DND-41 (cell line): ENCODE data around the gene PYGM.

Experiments used
- ATAC-seq: fragments of 200-7000 bp; cut with Tn5 transposase; 3 replicates; pipeline ENCODE4 v1.9.1; 2021; ENCODE audit warnings: low read depth; ENCODE audit not compliant: insufficient read depth
- DNase-seq: peaks from one replicate; pipeline ENCODE4 v3.0.0-alpha.2; 2020
- H2AFZ ChIP-seq: 2 replicates; pipeline ENCODE4 v1.6.0; 2012; ENCODE audit warnings: low read depth, low read length
- H3K27ac ChIP-seq: 2 replicates; pipeline ENCODE4 v1.5.1; 2012; ENCODE audit warnings: low read length, inconsistent platforms
- H3K27me3 ChIP-seq: fragments of 200-600 bp; sonication (generic); 2 replicates; pipeline ENCODE4 v1.6.0; 2012; ENCODE audit warnings: low read length, mild to moderate bottlenecking, inconsistent platforms; ENCODE audit not compliant: insufficient read depth, poor library complexity
- H3K36me3 ChIP-seq: 2 replicates; pipeline ENCODE4 v1.5.1; 2012; ENCODE audit warnings: low read length, inconsistent platforms; ENCODE audit not compliant: insufficient read depth
- H3K4me1 ChIP-seq: 2 replicates; pipeline ENCODE4 v1.5.1; 2012; ENCODE audit warnings: mild to moderate bottlenecking, low read length; ENCODE audit not compliant: insufficient read depth
- H3K4me2 ChIP-seq: 2 replicates; pipeline ENCODE4 v1.6.0; 2012; ENCODE audit warnings: mild to moderate bottlenecking, moderate library complexity, low read length, inconsistent platforms; ENCODE audit not compliant: insufficient read depth
- H3K4me3 ChIP-seq, 2 experiments: fragments of 200-600 bp in 1 of 2; shearing (Covaris generic) in 1 of 2; 2 replicates each; pipeline ENCODE4 v1.5.1; 2012 to 2016; ENCODE audit warnings: inconsistent platforms in 2 of 2, low read length in 2 of 2, mild to moderate bottlenecking in 2 of 2, low read depth in 1 of 2, moderate library complexity in 1 of 2
- H3K79me2 ChIP-seq: 2 replicates; pipeline ENCODE4 v1.6.0; 2012; ENCODE audit warnings: low read length, inconsistent platforms; ENCODE audit not compliant: insufficient read depth
- H3K9ac ChIP-seq: 2 replicates; pipeline ENCODE4 v1.6.0; 2012; ENCODE audit warnings: low read depth, mild to moderate bottlenecking, inconsistent platforms, low read length, moderate library complexity
- H3K9me3 ChIP-seq: 2 replicates; pipeline ENCODE4 v1.5.1; 2012; ENCODE audit warnings: low read length, moderate library complexity, mild to moderate bottlenecking, inconsistent platforms; ENCODE audit not compliant: insufficient read depth, severe bottlenecking
- H4K20me1 ChIP-seq: 2 replicates; pipeline ENCODE4 v1.6.0; 2012; ENCODE audit warnings: low read length; ENCODE audit not compliant: insufficient read depth
- EZH2 ChIP-seq: IDR thresholded peaks from 3 replicates; pipeline ENCODE4 v1.6.1; 2012; ENCODE audit warnings: borderline replicate concordance, low read depth, mild to moderate bottlenecking, moderate library complexity, low read length, inconsistent platforms; ENCODE audit not compliant: severe bottlenecking
- TF ChIP-seq, protein P1 (sequence below): IDR thresholded peaks from 2 replicates; pipeline ENCODE4 v1.5.1; 2012; ENCODE audit warnings: borderline replicate concordance, low read length, moderate library complexity, mild to moderate bottlenecking; ENCODE audit not compliant: poor library complexity, severe bottlenecking; ENCODE audit errors: extremely low read depth

Gene PYGM

DNA sequence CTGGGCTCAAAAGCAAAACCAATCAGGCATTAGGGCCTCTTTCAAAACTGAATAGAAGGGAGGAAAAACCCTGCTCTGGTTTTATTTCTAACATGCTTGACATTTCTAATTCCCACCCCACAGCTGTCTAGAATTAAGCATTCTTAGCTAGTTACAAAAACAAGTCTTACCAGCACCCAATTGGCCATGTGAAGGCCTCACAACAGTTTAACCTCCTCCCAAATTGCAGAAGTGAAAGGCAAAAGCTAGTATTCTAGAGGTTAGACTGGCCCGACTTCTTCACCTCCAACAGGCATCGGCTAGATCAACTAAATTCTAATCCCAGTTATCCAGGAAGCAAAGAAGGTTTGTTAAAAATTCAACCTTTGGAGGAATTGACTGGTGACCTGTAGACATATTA, 12.1 kb upstream of the PYGM start:
- Histone ChIP-seq H3K9ac (no peak overlapping the region), H3K4me3 (no peak overlapping the region), H3K79me2 (peaks cover 97% of the 10 kb centered on the region), H3K27ac (no peak overlapping the region), H3K4me1 (peaks cover 62% of the 10 kb centered on the region), H3K36me3 (peaks cover 100% of the 10 kb centered on the region), H2AFZ (no peak overlapping the region), H3K9me3 (no peaks in the 10 kb centered on the region), H3K27me3 (no peaks in the 10 kb centered on the region), H4K20me1 (peaks cover 100% of the 10 kb centered on the region), H3K4me2 (no peak overlapping the region)
- no peak for TF ChIP-seq EZH2
- TF ChIP-seq, protein P1, sequence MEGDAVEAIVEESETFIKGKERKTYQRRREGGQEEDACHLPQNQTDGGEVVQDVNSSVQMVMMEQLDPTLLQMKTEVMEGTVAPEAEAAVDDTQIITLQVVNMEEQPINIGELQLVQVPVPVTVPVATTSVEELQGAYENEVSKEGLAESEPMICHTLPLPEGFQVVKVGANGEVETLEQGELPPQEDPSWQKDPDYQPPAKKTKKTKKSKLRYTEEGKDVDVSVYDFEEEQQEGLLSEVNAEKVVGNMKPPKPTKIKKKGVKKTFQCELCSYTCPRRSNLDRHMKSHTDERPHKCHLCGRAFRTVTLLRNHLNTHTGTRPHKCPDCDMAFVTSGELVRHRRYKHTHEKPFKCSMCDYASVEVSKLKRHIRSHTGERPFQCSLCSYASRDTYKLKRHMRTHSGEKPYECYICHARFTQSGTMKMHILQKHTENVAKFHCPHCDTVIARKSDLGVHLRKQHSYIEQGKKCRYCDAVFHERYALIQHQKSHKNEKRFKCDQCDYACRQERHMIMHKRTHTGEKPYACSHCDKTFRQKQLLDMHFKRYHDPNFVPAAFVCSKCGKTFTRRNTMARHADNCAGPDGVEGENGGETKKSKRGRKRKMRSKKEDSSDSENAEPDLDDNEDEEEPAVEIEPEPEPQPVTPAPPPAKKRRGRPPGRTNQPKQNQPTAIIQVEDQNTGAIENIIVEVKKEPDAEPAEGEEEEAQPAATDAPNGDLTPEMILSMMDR = no peak
- ATAC-seq (no peak), DNase-seq (no peak)

DNA sequence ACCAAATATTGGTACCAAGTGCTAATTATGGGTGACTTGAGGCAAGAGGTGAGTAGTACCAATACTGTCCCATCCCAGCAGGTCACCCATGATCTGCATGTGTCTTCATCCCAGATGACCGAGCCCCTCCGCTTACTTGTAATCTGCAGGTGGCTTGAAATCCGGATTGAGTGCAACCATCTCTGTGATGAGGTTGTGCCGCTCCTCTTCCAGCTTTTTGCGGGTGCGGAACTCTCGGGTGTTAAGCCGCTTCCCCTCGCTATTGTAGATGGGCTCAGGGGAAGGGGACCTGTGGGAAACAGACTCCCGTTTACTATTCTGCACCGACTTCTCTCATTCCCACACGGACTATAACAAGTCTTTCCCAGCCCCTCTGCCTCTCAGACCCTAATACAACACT, 10.3 kb upstream of the PYGM start:
- Histone ChIP-seq H3K4me3 (no peak overlapping the region), H3K4me1 (peaks cover 52% of the 10 kb centered on the region), H3K4me2 (no peak overlapping the region), H3K9ac (no peak overlapping the region), H2AFZ (no peak overlapping the region), H4K20me1 (peaks cover 98% of the 10 kb centered on the region), H3K27ac (no peak overlapping the region), H3K79me2 (peaks cover 90% of the 10 kb centered on the region), H3K9me3 (no peaks in the 10 kb centered on the region), H3K36me3 (peaks cover 99% of the 10 kb centered on the region), H3K27me3 (no peaks in the 10 kb centered on the region)
- TF ChIP-seq, protein P1 = no peak
- TF ChIP-seq EZH2 = no peak
- ATAC-seq (no peak), DNase-seq (no peak)

DNA sequence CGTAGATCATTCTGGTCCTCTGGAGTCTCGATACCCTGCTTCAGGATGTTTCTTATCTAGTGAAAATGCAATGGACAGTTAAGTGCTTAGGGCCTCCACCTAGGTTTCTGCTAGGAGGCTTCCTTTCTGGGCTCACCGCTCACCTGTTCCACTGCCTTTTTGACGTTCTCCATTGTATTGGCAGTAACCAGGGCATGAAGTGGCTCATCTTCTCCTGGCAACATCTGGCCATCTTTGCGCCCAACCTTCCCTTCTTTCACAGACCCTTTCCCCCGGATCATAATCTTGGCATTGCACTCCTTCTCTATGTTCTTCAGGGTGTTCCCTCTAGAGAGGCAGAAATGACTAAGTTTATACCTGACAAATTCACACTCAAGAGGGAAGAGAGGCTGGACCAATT, 9.5 kb upstream of the PYGM start:
- Histone ChIP-seq H3K27ac (no peak overlapping the region), H3K4me3 (no peak overlapping the region), H2AFZ (no peak overlapping the region), H3K4me1 (peaks cover 53% of the 10 kb centered on the region), H3K79me2 (peaks cover 88% of the 10 kb centered on the region), H4K20me1 (peaks cover 98% of the 10 kb centered on the region), H3K9ac (no peak overlapping the region), H3K9me3 (no peaks in the 10 kb centered on the region), H3K27me3 (no peaks in the 10 kb centered on the region), H3K4me2 (no peak overlapping the region), H3K36me3 (peaks cover 99% of the 10 kb centered on the region)
- DNase-seq (no peak), ATAC-seq (no peak)
- TF ChIP-seq, protein P1 = no peak
- no peak for TF ChIP-seq EZH2

DNA sequence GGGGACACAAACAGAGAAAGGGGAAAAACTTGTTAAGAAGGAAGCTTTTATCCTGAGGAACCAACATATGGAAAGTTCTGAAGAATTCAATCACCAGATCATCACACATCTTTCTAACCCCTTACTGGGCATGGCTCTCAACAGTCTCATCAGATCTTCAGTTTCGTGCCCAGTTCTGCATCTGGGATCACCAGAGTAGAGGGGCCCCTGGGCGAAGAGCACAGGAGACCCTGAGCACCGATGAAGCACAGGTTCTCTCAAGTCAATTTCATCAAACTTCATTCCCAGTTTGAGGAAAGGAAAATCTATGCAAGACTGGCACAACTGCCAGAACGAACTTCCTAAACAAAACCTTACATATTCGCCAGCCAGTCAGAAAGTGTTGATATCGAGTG, 8.5 kb upstream of the PYGM start:
- no peak overlapping the region for H3K4me2 ChIP-seq
- H2AFZ ChIP-seq = no peak overlapping the region
- H3K36me3 ChIP-seq = peaks cover 99% of the 10 kb centered on the region
- no peak for DNase-seq
- no peak overlapping the region for H3K4me3 ChIP-seq
- H3K27me3 ChIP-seq = no peaks in the 10 kb centered on the region
- H3K79me2 ChIP-seq = peaks cover 86% of the 10 kb centered on the region
- H3K4me1 ChIP-seq = peaks cover 53% of the 10 kb centered on the region
- H3K9ac ChIP-seq = no peak overlapping the region
- ATAC-seq = no peak
- no peaks in the 10 kb centered on the region for H3K9me3 ChIP-seq
- no peak for TF ChIP-seq EZH2
- TF ChIP-seq, protein P1 = no peak
- peaks cover 98% of the 10 kb centered on the region for H4K20me1 ChIP-seq
- no peak overlapping the region for H3K27ac ChIP-seq
